ENCODE measurements around the gene ALDOA. TPM values are rescaled to one million over a fixed set of nuclear protein-coding genes. Genes with fewer than 3 reads are reported as not detected.

Gene ALDOA
- total and polyA plus RNA-seq, 9 of the 15 experiments (the other 6 are each of a cell fraction or from before 2014, with no cell fraction given) = 311 to 2,224 (median 1,293) TPM

GRCh38 chr16:30094541-30095165 lies 29.1 kb downstream of the ALDOA start:
- Histone ChIP-seq H3K4me2 (ENCODE audit: insufficient read depth, low read length) (peak overlapping the region; percentile 69), H3K9me1 (ENCODE audit: control insufficient read depth, insufficient read depth, low read length) (no peaks in the 10 kb centered on the region), H3K4me1 (replicated peaks in 1 of 2; ENCODE audit: control insufficient read depth in 2 of 2, insufficient read depth in 2 of 2, low read length in 2 of 2) (peaks cover 35 to 65% of the 10 kb centered on the region in 2 experiments), H3K36me3 (ENCODE audit: control insufficient read depth, insufficient read depth, low read length) (no peaks in the 10 kb centered on the region; the same call in 2 of the 3 replicates), H3K9me3 (replicated peaks; ENCODE audit: control insufficient read depth, insufficient read depth, low read depth, low read length) (peaks cover 21% of the 10 kb centered on the region), H3K27ac (ENCODE audit: extremely low read depth, low read depth, low read length) (peak overlapping the region; percentile 15; the same call in 1 of the 3 replicates), H4K20me1 (replicated peaks; ENCODE audit: control insufficient read depth, insufficient read depth, low read length) (no peaks in the 10 kb centered on the region), H3K9ac (ENCODE audit: insufficient read depth in 1 of 2, low read depth in 2 of 2, low read length in 2 of 2) (peak overlapping the region; percentile 50 to 88; a peak in 3 of 4 replicates), H3K27me3 (ENCODE audit: control insufficient read depth in 2 of 2, insufficient read depth in 2 of 2, low read length in 2 of 2) (no peaks in the 10 kb centered on the region), H3K79me2 (ENCODE audit: control insufficient read depth, insufficient read depth, low read length) (peaks cover 3% of the 10 kb centered on the region; the same call in 1 of the 3 replicates), H2AFZ (ENCODE audit: low read depth, low read length) (no peak overlapping the region), H3K4me3 (no peak overlapping the region)
- ChIA-PET CTCF (ENCODE audit: low intra/inter-chr PET ratio) (no interaction called here), POLR2A (interaction anchor here (1.2 kb wide), 1 partner anchor 15 kb away, joined by 3 read pairs; no protein-coding TSS in a partner anchor)
- intact Hi-C loops (cut with micrococcal nuclease) (loop anchor here (5.0 to 10.0 kb wide), 2 partner anchors 47 to 560 kb away; partner anchors contain the start of genes FBRS and PRR14), in situ Hi-C loops (cut with MboI) (no loop called here)
- peak in 2 of 4 experiments; percentile 32 to 72 for DNase-seq (ENCODE audit: extremely low read depth in 1 of 4, low spot score in 3 of 4)
- no peak for ATAC-seq
- 56% methylated on average over 11 of the region's 11 CpGs for WGBS (ENCODE audit: insufficient coverage, low coverage, missing lambda C conversion rate)
- peak; percentile 88 for FAIRE-seq
- BruUV-seq (replicated peaks) = no TSS peak
- TF ChIP-seq NR2C2 (CRISPR knock-in tag; IDR thresholded peaks at IDR 0.05) (peak; percentile 84), NR2C2 (tag; IDR thresholded peaks at IDR 0.05) (peak; percentile 86), ZC3H4 (CRISPR knock-in tag; IDR thresholded peaks at IDR 0.05; ENCODE audit: borderline replicate concordance) (0 out of 2 replicates have a peak, but pooled peaks have one; percentile 37), ZBTB7A (IDR thresholded peaks at IDR 0.05; ENCODE audit: borderline replicate concordance, control insufficient read depth, low read depth, low read length) (peak; percentile 29; the same call in 1 of the 2 replicates), HMBOX1 (IDR thresholded peaks at IDR 0.05) (0 out of 2 replicates have a peak, but pooled peaks have one; percentile 32), FOXP1 (CRISPR knock-in tag; IDR thresholded peaks at IDR 0.05) (no peak), DPF2 (IDR thresholded peaks at IDR 0.05) (no peak), TEAD4 (IDR thresholded peaks at IDR 0.05; ENCODE audit: low read length) (0 out of 2 replicates have a peak, but pooled peaks have one; percentile 9), TEAD4 (CRISPR knock-in tag; IDR thresholded peaks at IDR 0.05; ENCODE audit: borderline replicate concordance) (no peak), TFAP4 (CRISPR knock-in tag; IDR thresholded peaks at IDR 0.05; ENCODE audit: borderline replicate concordance) (peak; percentile 22; the same call in 1 of the 2 replicates), NR2C1 (IDR thresholded peaks at IDR 0.05) (peak; percentile 90), NR2C1 (tag; IDR thresholded peaks at IDR 0.05) (peak; percentile 93), RCOR1 (IDR thresholded peaks at IDR 0.05; ENCODE audit: borderline replicate concordance in 1 of 2, low read depth in 2 of 2, low read length in 2 of 2) (peak in 1 of 2 experiments; percentile 49; a peak in 1 of 4 replicates), PKNOX1 (IDR thresholded peaks at IDR 0.05) (peak; percentile 36; the same call in 1 of the 2 replicates), KDM1A (IDR thresholded peaks at IDR 0.05) (peak; percentile 81 to 87; a peak in 3 of 4 replicates), ZNF778 (CRISPR knock-in tag; IDR thresholded peaks at IDR 0.05) (no peak), TCF3 (CRISPR knock-in tag; IDR thresholded peaks at IDR 0.05) (peak; percentile 65), ZBTB33 (CRISPR knock-in tag; IDR thresholded peaks at IDR 0.05) (no peak)

Data from K562 (cell line).